NCI-H2029 treated with DMSO at 0.1 percent for 48 hours (cell line): ENCODE results near the gene CCDC93.

Source experiments
- DNase-seq: peaks from one replicate; lab custom pipeline; 2025; lab: John Stamatoyannopoulos, UW

CCDC93 gene

GRCh38 chr2:118013724-118014491 lies at the start of gene CCDC93:
TSS of gene CCDC93 (minus strand) at chr2:118014070. CDS start at chr2:118013995, 75 bp downstream.
- peak; percentile 13 for DNase-seq

GRCh38 chr2:118062669-118063068 lies 48.8 kb upstream of the CCDC93 start:
- no peak for DNase-seq

GRCh38 chr2:118062048-118062447 lies 48.2 kb upstream of the CCDC93 start:
- no peak for DNase-seq

GRCh38 chr2:118061135-118061955 lies 47.5 kb upstream of the CCDC93 start:
- no peak for DNase-seq

GRCh38 chr2:118059919-118060478 lies 46.1 kb upstream of the CCDC93 start:
- DNase-seq = no peak

- DNase-seq = no peak
Measured at GRCh38 chr2:118058951-118059350, 45.1 kb upstream of the CCDC93 start.

- no peak for DNase-seq
Measured at GRCh38 chr2:118056801-118057200, 42.9 kb upstream of the CCDC93 start.

- no peak for DNase-seq
Measured at GRCh38 chr2:118056165-118056534, 42.3 kb upstream of the CCDC93 start.

GRCh38 chr2:118055512-118056164 lies 41.8 kb upstream of the CCDC93 start:
- DNase-seq = no peak

- no peak for DNase-seq
Measured at GRCh38 chr2:118054213-118055008, 40.5 kb upstream of the CCDC93 start.

GRCh38 chr2:118053681-118054080 lies 39.8 kb upstream of the CCDC93 start:
- no peak for DNase-seq

GRCh38 chr2:118052474-118052873 lies 38.6 kb upstream of the CCDC93 start:
- no peak for DNase-seq

- DNase-seq = no peak
Measured at GRCh38 chr2:118051826-118052358, 38.0 kb upstream of the CCDC93 start.

- no peak for DNase-seq
Measured at GRCh38 chr2:118050974-118051373, 37.1 kb upstream of the CCDC93 start.

GRCh38 chr2:118050386-118050785 lies 36.5 kb upstream of the CCDC93 start:
- no peak for DNase-seq

- no peak for DNase-seq
Measured at GRCh38 chr2:118049816-118050140, 35.9 kb upstream of the CCDC93 start.

GRCh38 chr2:118049140-118049815 lies 35.4 kb upstream of the CCDC93 start:
- no peak for DNase-seq

- no peak for DNase-seq
Measured at GRCh38 chr2:118048401-118048800, 34.5 kb upstream of the CCDC93 start.

GRCh38 chr2:118047380-118047826 lies 33.5 kb upstream of the CCDC93 start:
- DNase-seq = no peak

GRCh38 chr2:118046634-118047210 lies 32.9 kb upstream of the CCDC93 start:
- DNase-seq = no peak
